Ectodermal cell (in vitro differentiated cells): ENCODE data around the gene ST7.

Experiments used
- H3K27ac ChIP-seq: 2 replicates; pipeline ENCODE4 v1.7.0; 2013; ENCODE audit warnings: mild to moderate bottlenecking, low read depth, low read length; ENCODE audit not compliant: insufficient read depth, poor library complexity, severe bottlenecking
- H3K27me3 ChIP-seq: 2 replicates; pipeline ENCODE4 v1.7.0; 2013; ENCODE audit warnings: mild to moderate bottlenecking, low read length; ENCODE audit not compliant: insufficient read depth, control insufficient read depth, poor library complexity, severe bottlenecking
- H3K36me3 ChIP-seq: one replicate; pipeline ENCODE4 v1.7.0; 2013; ENCODE audit warnings: low read length; ENCODE audit not compliant: control insufficient read depth, insufficient read depth
- H3K4me1 ChIP-seq: one replicate; pipeline ENCODE4 v1.7.0; 2013; ENCODE audit warnings: low read length; ENCODE audit not compliant: control insufficient read depth, insufficient read depth
- H3K4me3 ChIP-seq: 2 replicates; pipeline ENCODE4 v1.7.0; 2013; ENCODE audit warnings: low read depth, low read length, control low read depth; ENCODE audit not compliant: insufficient read depth
- H3K9me3 ChIP-seq: 2 replicates; pipeline ENCODE4 v1.7.0; 2013; ENCODE audit warnings: mild to moderate bottlenecking, low read length, moderate library complexity; ENCODE audit not compliant: control insufficient read depth
- WGBS, 2 experiments: methylation state at CpG; one replicate each; pipeline ENCODE4 v1.1.7; 2013; ENCODE audit warnings: missing lambda C conversion rate in 2 of 2; 5-methylcytosine and 5-hydroxymethylcytosine counted together

The ST7 gene

GRCh38 chr7:117072620-117073118 is 119.4 kb downstream of the ST7 start:
- H3K4me3 ChIP-seq = no peak overlapping the region
- H3K27ac ChIP-seq = no peak overlapping the region
- WGBS, 2 experiments = 83 to 90% methylated on average over 7 of the region's 7 CpGs
- peaks cover 3% of the 10 kb centered on the region for H3K27me3 ChIP-seq
- no peaks in the 10 kb centered on the region for H3K4me1 ChIP-seq
- no peaks in the 10 kb centered on the region for H3K9me3 ChIP-seq
- H3K36me3 ChIP-seq = no peaks in the 10 kb centered on the region

- no peak overlapping the region for H3K4me3 ChIP-seq
- H3K9me3 ChIP-seq = no peaks in the 10 kb centered on the region
- H3K36me3 ChIP-seq = no peaks in the 10 kb centered on the region
- H3K27ac ChIP-seq = no peak overlapping the region
- peaks cover 8% of the 10 kb centered on the region for H3K27me3 ChIP-seq
- WGBS, 2 experiments = 89 to 96% methylated on average over 2 to 4 of the region's 4 CpGs
- no peaks in the 10 kb centered on the region for H3K4me1 ChIP-seq
Observed at GRCh38 chr7:117074378-117074777, 121.1 kb downstream of the ST7 start.

DNA sequence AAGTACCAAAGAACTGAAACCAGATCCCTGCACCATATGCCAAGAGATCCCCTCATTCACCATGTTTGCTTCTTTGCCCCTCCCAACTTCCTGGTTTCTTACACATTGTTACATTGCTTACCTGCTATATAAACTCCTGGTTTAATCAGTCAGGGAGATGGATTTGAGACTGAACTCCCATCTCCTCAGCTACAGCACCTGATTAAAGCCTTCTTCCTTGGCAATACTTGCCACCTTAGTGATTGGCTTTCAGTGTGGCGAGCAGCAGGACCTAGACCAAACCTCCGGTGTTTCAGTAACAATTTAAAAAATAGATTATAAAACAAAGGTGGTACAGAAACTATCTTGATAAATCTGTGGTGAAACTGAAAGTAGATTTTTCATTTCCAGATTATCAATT is 122.6 kb downstream of the ST7 start:
- Histone ChIP-seq H3K27me3 (peaks cover 8% of the 10 kb centered on the region), H3K36me3 (no peaks in the 10 kb centered on the region), H3K4me1 (no peaks in the 10 kb centered on the region), H3K4me3 (no peak overlapping the region), H3K9me3 (no peaks in the 10 kb centered on the region), H3K27ac (no peak overlapping the region)
- WGBS, 2 experiments = 77% methylated on average over 2 of the region's 2 CpGs; no CpG with 5 or more reads in 1 of the 2 experiments

DNA sequence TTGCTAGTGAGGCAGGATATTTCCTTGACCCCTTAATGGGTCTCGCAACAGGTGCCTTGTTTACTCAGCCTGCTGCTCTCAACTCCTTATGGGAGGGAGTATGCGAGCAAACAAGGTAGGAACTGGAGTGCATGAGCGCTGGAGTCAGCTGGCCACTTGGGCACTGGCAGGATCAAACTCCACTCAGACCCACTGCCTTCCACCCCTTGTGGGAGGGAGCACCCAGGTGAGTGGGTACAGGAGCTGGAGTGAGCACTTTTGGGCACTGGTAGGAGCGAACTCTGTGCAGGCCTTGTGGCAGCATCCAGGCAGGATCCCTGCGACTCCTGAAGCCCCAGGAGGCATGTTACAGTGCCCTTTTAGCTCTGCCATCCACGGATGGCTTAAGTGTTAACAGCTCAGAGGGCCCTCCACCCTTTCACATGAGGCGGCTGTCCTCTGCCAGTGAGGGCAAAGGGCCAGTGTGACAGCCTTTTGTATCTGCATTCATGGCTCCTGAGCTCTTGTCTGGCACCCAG is 123.2 kb downstream of the ST7 start:
- no peaks in the 10 kb centered on the region for H3K36me3 ChIP-seq
- no peaks in the 10 kb centered on the region for H3K4me1 ChIP-seq
- peaks cover 8% of the 10 kb centered on the region for H3K27me3 ChIP-seq
- 89 to 95% methylated on average over 7 of the region's 7 CpGs for WGBS, 2 experiments
- H3K27ac ChIP-seq = no peak overlapping the region
- H3K9me3 ChIP-seq = no peaks in the 10 kb centered on the region
- H3K4me3 ChIP-seq = no peak overlapping the region

DNA sequence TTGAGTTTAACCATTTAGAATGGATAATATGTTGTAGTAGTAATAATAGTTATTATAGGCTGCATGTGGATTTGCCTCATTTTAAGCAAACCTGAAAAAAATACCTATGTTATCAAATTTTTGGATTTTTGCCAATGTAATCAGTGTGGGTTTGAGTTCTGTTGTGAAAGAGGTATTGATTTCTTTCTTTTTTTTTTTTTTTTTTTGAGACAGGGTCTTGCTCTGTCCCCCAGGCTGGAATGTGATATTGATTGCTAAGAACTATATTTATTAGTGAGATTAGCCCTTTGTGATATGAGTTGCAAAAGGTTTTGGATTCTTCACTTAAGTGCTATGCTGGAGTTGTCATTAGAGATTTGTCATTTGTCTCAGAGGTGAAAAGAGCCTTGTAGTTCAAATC is 124.4 kb downstream of the ST7 start:
- H3K27ac ChIP-seq = no peak overlapping the region
- H3K36me3 ChIP-seq = no peaks in the 10 kb centered on the region
- H3K9me3 ChIP-seq = no peaks in the 10 kb centered on the region
- H3K4me3 ChIP-seq = no peak overlapping the region
- no peaks in the 10 kb centered on the region for H3K4me1 ChIP-seq
- peaks cover 8% of the 10 kb centered on the region for H3K27me3 ChIP-seq

- no peak overlapping the region for H3K27ac ChIP-seq
- whole genome bisulfite sequencing, 2 experiments = 92% methylated on average over 2 of the region's 2 CpGs; no CpG with 5 or more reads in 1 of the 2 experiments
- H3K4me1 ChIP-seq = no peaks in the 10 kb centered on the region
- H3K9me3 ChIP-seq = no peaks in the 10 kb centered on the region
- H3K4me3 ChIP-seq = no peak overlapping the region
- no peaks in the 10 kb centered on the region for H3K36me3 ChIP-seq
- H3K27me3 ChIP-seq = peaks cover 5% of the 10 kb centered on the region
Observed at GRCh38 chr7:117082647-117083046, 129.3 kb downstream of the ST7 start.

- no peak overlapping the region for H3K27ac ChIP-seq
- no peaks in the 10 kb centered on the region for H3K9me3 ChIP-seq
- 94% methylated on average over 2 of the region's 2 CpGs; no CpG with 5 or more reads in 1 of the 2 experiments for WGBS, 2 experiments
- no peaks in the 10 kb centered on the region for H3K36me3 ChIP-seq
- H3K4me1 ChIP-seq = no peaks in the 10 kb centered on the region
- H3K4me3 ChIP-seq = no peak overlapping the region
- peaks cover 3% of the 10 kb centered on the region for H3K27me3 ChIP-seq
Observed at GRCh38 chr7:117083648-117084047, 130.3 kb downstream of the ST7 start.

- Histone ChIP-seq H3K4me1 (no peaks in the 10 kb centered on the region), H3K4me3 (no peak overlapping the region), H3K27ac (no peak overlapping the region), H3K27me3 (no peaks in the 10 kb centered on the region), H3K36me3 (no peaks in the 10 kb centered on the region), H3K9me3 (no peaks in the 10 kb centered on the region)
- WGBS, 2 experiments = 100% methylated on average over 1 of the region's 1 CpG
Observed at GRCh38 chr7:117084286-117084685, 131.0 kb downstream of the ST7 start.

DNA sequence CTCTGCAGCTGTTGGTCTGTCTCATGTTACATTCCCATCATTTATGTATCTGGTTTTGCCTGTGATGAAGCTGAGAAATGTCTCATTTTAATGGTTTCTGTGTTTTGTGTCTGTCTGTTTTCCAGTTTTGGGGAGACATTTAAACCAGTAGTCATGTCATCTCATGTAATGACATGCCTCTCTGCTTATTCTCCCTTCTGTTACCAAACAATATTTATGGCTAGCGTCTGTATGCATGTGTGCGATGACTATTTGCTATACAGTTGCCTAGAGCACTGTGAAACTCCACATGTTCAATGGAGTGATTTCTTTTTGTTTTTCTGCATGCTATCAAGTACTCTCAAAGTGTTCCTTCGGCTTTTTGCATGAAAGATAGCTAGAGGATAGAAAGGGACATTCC is 132.0 kb downstream of the ST7 start:
- H3K36me3 ChIP-seq = no peaks in the 10 kb centered on the region
- no peak overlapping the region for H3K4me3 ChIP-seq
- 97 to 98% methylated on average over 3 of the region's 3 CpGs for WGBS, 2 experiments
- H3K4me1 ChIP-seq = no peaks in the 10 kb centered on the region
- H3K27me3 ChIP-seq = no peaks in the 10 kb centered on the region
- H3K9me3 ChIP-seq = no peaks in the 10 kb centered on the region
- no peak overlapping the region for H3K27ac ChIP-seq

DNA sequence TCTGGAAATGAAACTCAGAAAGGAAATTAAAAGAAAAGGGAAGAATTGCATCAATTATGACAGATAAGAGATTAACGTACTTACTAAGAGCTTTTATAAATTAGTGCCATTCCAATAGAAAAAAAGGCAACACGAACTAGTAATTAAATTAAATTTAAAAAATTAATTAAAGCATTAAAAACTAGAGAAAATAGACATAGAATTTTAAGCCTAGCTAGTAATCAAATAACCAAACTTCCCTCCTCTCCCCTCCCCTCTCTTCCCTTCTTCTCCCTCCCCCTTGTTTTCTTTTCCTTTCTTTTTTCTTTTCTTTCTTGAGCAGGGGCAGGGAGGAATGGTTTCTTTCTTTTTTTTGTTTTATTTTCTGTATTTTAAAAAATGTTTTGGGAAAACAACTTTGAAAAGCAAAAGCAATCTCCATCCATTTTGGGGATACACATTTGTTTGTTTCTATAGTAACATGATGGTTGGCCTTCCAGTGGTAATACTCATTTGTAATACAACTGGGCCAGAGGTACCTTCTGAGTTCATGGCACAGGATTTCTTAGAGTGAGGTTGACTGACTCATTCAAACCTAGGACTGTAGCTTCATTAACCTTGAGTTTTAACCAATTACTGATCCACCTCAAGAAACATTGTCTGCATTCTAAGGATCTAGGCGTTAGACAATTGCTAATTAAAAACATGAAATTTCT is 132.6 kb downstream of the ST7 start:
- no peaks in the 10 kb centered on the region for H3K9me3 ChIP-seq
- no peak overlapping the region for H3K27ac ChIP-seq
- H3K4me3 ChIP-seq = no peak overlapping the region
- H3K4me1 ChIP-seq = no peaks in the 10 kb centered on the region
- 93 to 100% methylated on average over 1 of the region's 3 CpGs for WGBS, 2 experiments
- no peaks in the 10 kb centered on the region for H3K27me3 ChIP-seq
- H3K36me3 ChIP-seq = no peaks in the 10 kb centered on the region
